Left lung (tissue), 10 donors: ENCODE results near the gene CYFIP2. TPM values are rescaled to one million over a fixed set of nuclear protein-coding genes. Genes with fewer than 3 reads are reported as not detected.

Experiments
- ATAC-seq: fragments of 200-7000 bp; cut with Tn5 transposase; one replicate; pipeline ENCODE4 v1.9.1; 2020; ENCODE audit warnings: moderate library complexity
- DNase-seq, 4 donors: peaks; one replicate each; pipeline ENCODE4 v3.0.0-alpha.2; 2013 to 2020
- H3K27ac ChIP-seq, 2 donors: fragments of 200-600 bp; sonication (generic) in 1 of 2; one replicate each; pipeline versions ENCODE4 v1.5.0 to v1.8.0; 2020 to 2021
- H3K27me3 ChIP-seq, 2 donors: fragments of 200-600 bp; sonication (generic) in 1 of 2; one replicate each; pipeline versions ENCODE4 v1.5.0 to v1.8.0; 2020 to 2021
- H3K36me3 ChIP-seq, 2 donors: fragments of 200-600 bp; sonication (generic) in 1 of 2; one replicate each; pipeline versions ENCODE4 v1.5.0 to v1.8.0; 2020 to 2021
- H3K4me1 ChIP-seq, 2 donors: fragments of 200-600 bp; one replicate each; pipeline ENCODE4 v1.8.0; 2021
- H3K4me3 ChIP-seq, 2 donors: fragments of 200-600 bp; sonication (generic) in 1 of 2; one replicate each; pipeline versions ENCODE4 v1.5.0 to v1.8.0; 2020 to 2021; ENCODE audit warnings: mild to moderate bottlenecking in 1 of 2
- H3K9me3 ChIP-seq, 2 donors: fragments of 200-600 bp; sonication (generic) in 1 of 2; one replicate each; pipeline versions ENCODE4 v1.5.0 to v1.8.0; 2020 to 2021
- intact Hi-C, 2 donors: fragments of 100-400 bp; cut with DNase I; formaldehyde crosslinking; loops; one replicate each; pipeline versions ENCODE4 v1.11.2 to v1.14.2; 2022
- polyA plus RNA-seq, 6 donors: library from polyadenylated mRNA; unstranded; fragments of 120-200 nt; gene quantifications; one replicate each; pipeline ENCODE4 v1.2.1, GENCODE V29; 2013; ENCODE audit not compliant: insufficient read length in 6 of 6
- total RNA-seq, 2 donors: library from RNA; stranded (reverse); fragmentation: NEBNext Ultra II Directional; extraction: Animal tissue kit (Norgen Biotek cat#: 25700); gene quantifications; one replicate each; pipeline ENCODE4 v1.2.1, GENCODE V29; 2021
- TF ChIP-seq, protein P1 (sequence below), 2 donors: fragments of 200-600 bp; sonication (generic) in 1 of 2; IDR thresholded peaks; one replicate each; pipeline versions ENCODE4 v1.5.0 to v1.8.0; 2021; ENCODE audit warnings: antibody characterized with exemption in 2 of 2
- donor health status: DM: no; HTN: yes; CAD: no.
- donor health status: DM: no; HTN: no; CAD: no.

Gene CYFIP2
- total and polyA plus RNA-seq, 8 donors = 25.6 to 63.4 (median 31.2) TPM

- Histone ChIP-seq H3K4me3 (no peak overlapping the region), H3K27me3 (no peaks in the 10 kb centered on the region), H3K9me3 (no peaks in the 10 kb centered on the region), H3K4me1 (no peaks in the 10 kb centered on the region), H3K27ac (no peak overlapping the region), H3K36me3 (peaks cover 0 to 50% of the 10 kb centered on the region in 2 donors)
- intact Hi-C loops = loop anchor here in 1 of 2 donors (10.0 kb wide), 1 partner anchor 148 kb away; no protein-coding TSS in a partner anchor
- ATAC-seq (no peak), DNase-seq (no peak)
- TF ChIP-seq, protein P1, sequence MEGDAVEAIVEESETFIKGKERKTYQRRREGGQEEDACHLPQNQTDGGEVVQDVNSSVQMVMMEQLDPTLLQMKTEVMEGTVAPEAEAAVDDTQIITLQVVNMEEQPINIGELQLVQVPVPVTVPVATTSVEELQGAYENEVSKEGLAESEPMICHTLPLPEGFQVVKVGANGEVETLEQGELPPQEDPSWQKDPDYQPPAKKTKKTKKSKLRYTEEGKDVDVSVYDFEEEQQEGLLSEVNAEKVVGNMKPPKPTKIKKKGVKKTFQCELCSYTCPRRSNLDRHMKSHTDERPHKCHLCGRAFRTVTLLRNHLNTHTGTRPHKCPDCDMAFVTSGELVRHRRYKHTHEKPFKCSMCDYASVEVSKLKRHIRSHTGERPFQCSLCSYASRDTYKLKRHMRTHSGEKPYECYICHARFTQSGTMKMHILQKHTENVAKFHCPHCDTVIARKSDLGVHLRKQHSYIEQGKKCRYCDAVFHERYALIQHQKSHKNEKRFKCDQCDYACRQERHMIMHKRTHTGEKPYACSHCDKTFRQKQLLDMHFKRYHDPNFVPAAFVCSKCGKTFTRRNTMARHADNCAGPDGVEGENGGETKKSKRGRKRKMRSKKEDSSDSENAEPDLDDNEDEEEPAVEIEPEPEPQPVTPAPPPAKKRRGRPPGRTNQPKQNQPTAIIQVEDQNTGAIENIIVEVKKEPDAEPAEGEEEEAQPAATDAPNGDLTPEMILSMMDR (IDR thresholded peaks at IDR 0.05) = no peak
These were observed 37.1 kb downstream of the CYFIP2 start for GRCh38 chr5:157303023-157303422.

DNA sequence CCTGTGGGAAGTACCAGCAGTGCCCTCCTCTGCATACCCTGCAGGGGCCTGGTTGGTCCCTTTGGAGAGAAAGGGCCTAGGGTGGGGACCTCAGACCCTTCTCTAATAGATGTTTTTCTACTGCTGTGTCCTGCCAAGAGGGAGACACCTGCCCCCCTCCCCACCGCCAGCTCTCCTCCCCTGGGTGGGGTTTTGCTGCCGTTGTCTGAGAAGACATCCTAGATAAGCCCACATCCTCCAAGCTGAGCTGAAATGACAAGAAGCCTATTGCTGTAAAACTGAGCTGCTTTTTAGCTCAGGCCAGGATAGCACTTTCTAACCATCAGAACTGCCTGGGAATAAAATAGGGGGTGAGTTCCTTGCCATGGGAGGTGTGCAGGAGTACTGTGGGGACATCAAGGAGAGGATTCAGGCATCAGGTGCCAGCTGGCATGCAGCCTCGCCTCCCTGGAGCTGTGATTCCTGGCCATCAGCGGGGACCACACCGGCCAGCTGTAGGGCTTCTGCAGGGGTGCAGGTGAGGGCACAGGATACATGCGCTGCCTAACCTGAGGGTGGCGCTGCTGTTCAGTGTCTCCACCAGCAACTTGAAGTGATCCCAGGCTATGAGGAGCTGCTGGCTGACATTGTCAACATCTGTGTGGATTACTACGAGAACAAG, 37.9 kb downstream of the CYFIP2 start:
- intact Hi-C loops = loop anchor here in 1 of 2 donors (10.0 kb wide), 1 partner anchor 149 kb away; no protein-coding TSS in a partner anchor
- no peak for ATAC-seq

GRCh38 chr5:157306081-157306480, 40.2 kb downstream of the CYFIP2 start:
- Histone ChIP-seq H3K4me1 (no peaks in the 10 kb centered on the region), H3K27me3 (no peaks in the 10 kb centered on the region), H3K27ac (no peak overlapping the region), H3K4me3 (no peak overlapping the region), H3K36me3 (peaks cover 0 to 64% of the 10 kb centered on the region in 2 donors), H3K9me3 (no peaks in the 10 kb centered on the region)
- intact Hi-C loops = loop anchor here in 1 of 2 donors (10.0 kb wide), 1 partner anchor 151 kb away; no protein-coding TSS in a partner anchor
- DNase-seq (no peak), ATAC-seq (peak; percentile 57)
- TF ChIP-seq, protein P1 (IDR thresholded peaks at IDR 0.05) = no peak

More for the DNA sequence above, 37.9 kb downstream of the CYFIP2 start:
- no peak overlapping the region for H3K4me3 ChIP-seq
- peaks cover 0 to 57% of the 10 kb centered on the region in 2 donors for H3K36me3 ChIP-seq
- no peak overlapping the region for H3K27ac ChIP-seq
- H3K4me1 ChIP-seq = no peaks in the 10 kb centered on the region
- DNase-seq = no peak
- no peaks in the 10 kb centered on the region for H3K27me3 ChIP-seq
- TF ChIP-seq, protein P1 (IDR thresholded peaks at IDR 0.05) = no peak
- H3K9me3 ChIP-seq = no peaks in the 10 kb centered on the region

DNA sequence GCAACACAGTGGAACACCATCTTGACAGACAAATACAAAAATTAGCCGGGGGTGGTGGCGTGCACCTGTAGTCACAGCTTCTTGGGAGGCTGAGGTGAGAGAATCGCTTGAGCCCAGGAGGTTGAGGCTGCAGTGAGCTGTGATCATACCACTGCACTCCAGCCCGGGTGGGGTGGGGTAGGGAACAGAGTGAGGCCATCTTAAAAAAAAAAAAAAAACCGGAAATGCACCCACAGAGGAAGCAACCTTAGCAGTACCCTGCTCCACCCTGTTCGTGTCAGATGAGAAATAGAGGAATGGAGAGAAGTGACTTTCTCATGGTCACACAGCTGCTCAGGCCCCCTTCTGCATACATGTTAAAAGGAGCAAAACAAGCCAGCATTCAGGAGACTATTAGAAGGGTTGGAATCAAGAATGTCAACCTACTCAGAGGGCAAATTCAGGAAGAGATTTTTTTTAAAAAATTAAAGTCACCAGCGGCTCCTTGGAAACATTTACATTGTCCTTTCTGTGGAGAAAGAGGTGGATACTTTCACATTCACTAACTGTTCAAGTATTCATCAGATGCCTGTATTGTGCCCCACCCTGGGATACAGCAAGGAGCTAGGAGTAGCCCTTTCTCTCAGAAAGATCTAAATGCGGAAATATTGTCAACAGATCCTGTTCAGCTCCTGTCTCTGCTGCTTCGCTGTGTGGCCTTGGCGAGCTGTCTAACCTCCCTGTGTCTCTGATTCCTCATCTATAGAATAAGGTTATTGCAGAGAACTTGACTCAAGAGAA, 41.0 kb downstream of the CYFIP2 start:
- no peak overlapping the region for H3K4me3 ChIP-seq
- no peaks in the 10 kb centered on the region for H3K27me3 ChIP-seq
- no peak for ATAC-seq
- H3K9me3 ChIP-seq = no peaks in the 10 kb centered on the region
- intact Hi-C loops = loop anchor here in 1 of 2 donors (10.0 kb wide), 1 partner anchor 152 kb away; no protein-coding TSS in a partner anchor
- no peak for DNase-seq
- H3K36me3 ChIP-seq = peaks cover 0 to 57% of the 10 kb centered on the region in 2 donors
- H3K4me1 ChIP-seq = no peaks in the 10 kb centered on the region
- H3K27ac ChIP-seq = no peak overlapping the region
- TF ChIP-seq, protein P1 (IDR thresholded peaks at IDR 0.05) = no peak
